Activated CD4-positive, alpha-beta T cell treated with anti-CD3 and anti-CD28 coated beads, Interleukin-2, amount 50 U/mL, for 48 hours (primary cell): ENCODE results near the gene CREB3L2.

Experiments used
- DNase-seq, 2 experiments: peaks; one replicate each; pipeline ENCODE4 v3.0.0-alpha.2; 2020

CREB3L2 gene

GRCh38 chr7:137967143-137968018 is 34.5 kb downstream of the CREB3L2 start:
- no peak for DNase-seq

- no peak for DNase-seq
Observed at GRCh38 chr7:137966641-137967142, 35.2 kb downstream of the CREB3L2 start.

GRCh38 chr7:137965942-137966640 is 35.8 kb downstream of the CREB3L2 start:
- no peak for DNase-seq

GRCh38 chr7:137964824-137965545 is 36.9 kb downstream of the CREB3L2 start:
- no peak for DNase-seq

GRCh38 chr7:137962875-137963507 is 38.9 kb downstream of the CREB3L2 start:
- no peak for DNase-seq

GRCh38 chr7:137962491-137962874 is 39.4 kb downstream of the CREB3L2 start:
- no peak for DNase-seq

- peak; percentile 33 to 50 for DNase-seq
Observed at GRCh38 chr7:137961200-137962177, 40.4 kb downstream of the CREB3L2 start.

GRCh38 chr7:137960020-137960419 is 41.9 kb downstream of the CREB3L2 start:
- no peak for DNase-seq

- DNase-seq, result no peak
Observed at GRCh38 chr7:137958470-137959431, 43.1 kb downstream of the CREB3L2 start.

GRCh38 chr7:137957887-137958286 is 44.0 kb downstream of the CREB3L2 start:
- DNase-seq, result no peak

GRCh38 chr7:137956591-137956990 is 45.3 kb downstream of the CREB3L2 start:
- no peak for DNase-seq

- no peak for DNase-seq
Observed at GRCh38 chr7:137956183-137956582, 45.7 kb downstream of the CREB3L2 start.

- no peak for DNase-seq
Observed at GRCh38 chr7:137954614-137955013, 47.3 kb downstream of the CREB3L2 start.

GRCh38 chr7:137953665-137954470 is 48.0 kb downstream of the CREB3L2 start:
- no peak for DNase-seq

GRCh38 chr7:137953043-137953664 is 48.7 kb downstream of the CREB3L2 start:
- DNase-seq, result no peak

GRCh38 chr7:137952426-137952805 is 49.5 kb downstream of the CREB3L2 start:
- no peak for DNase-seq

- DNase-seq, result no peak
Observed at GRCh38 chr7:137951700-137952425, 50.0 kb downstream of the CREB3L2 start.

- no peak for DNase-seq
Observed at GRCh38 chr7:137950967-137951366, 50.9 kb downstream of the CREB3L2 start.
